Sciatic nerve (tissue), 2 donors: ENCODE results near the gene MEIOB. TPM values are rescaled to one million over a fixed set of nuclear protein-coding genes. Genes with fewer than 3 reads are reported as not detected.

Experiments
- ATAC-seq: fragments of 200-7000 bp; cut with Tn5 transposase; one replicate; pipeline ENCODE4 v1.9.1; 2020; ENCODE audit warnings: mild to moderate bottlenecking, moderate library complexity
- DNase-seq: peaks from one replicate; pipeline ENCODE4 v3.0.0-alpha.2; 2020; ENCODE audit warnings: low spot score
- intact Hi-C: fragments of 100-400 bp; cut with DNase I; formaldehyde crosslinking; loops from one replicate; pipeline ENCODE4 v1.14.2; 2022
- total RNA-seq: library from RNA; stranded (reverse); fragmentation: NEBNext Ultra II Directional; extraction: Animal tissue kit (Norgen Biotek cat#: 25700); gene quantifications from one replicate; pipeline ENCODE4 v1.2.1, GENCODE V29; 2021
- donor health status: DM: no; HTN: no; CAD: no.
- donor health status: DM: no; HTN: no; CAD: no.

The MEIOB gene
- total RNA-seq, 1 donor from 2014 or later: not detected

DNA sequence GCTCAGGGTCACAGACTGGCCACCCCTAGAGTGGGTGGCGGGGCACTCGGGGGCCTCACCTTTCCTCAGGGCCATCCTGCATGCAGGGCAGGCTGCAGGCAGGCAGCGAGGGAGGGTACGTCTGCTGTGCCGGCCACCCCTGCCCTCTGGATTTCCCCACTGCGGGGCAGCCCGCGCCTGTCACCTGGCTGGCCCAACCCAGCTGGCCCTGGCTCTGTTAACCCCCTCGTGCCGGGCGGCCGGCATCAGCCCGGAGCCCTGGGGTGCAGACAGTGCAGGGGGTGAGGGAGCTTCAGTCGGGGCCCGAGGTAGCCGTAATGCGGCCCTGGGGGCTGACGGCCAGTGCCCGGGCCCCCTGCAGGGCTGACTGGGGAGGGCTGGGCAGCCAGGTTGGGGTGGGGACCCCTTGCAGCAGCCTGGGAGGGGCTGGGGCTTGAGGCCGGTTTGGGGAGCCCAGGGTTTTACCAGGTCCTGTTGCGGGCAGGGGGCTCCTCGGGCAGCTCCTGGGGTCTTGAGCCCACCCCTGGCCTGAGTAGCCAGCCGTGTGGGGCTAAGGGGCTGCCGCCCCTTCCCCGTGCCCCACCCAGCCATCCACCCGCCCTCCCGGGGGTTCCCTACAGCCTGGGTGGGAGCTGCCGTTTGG is 78.3 kb downstream of the MEIOB start, which contains the start of gene IGFALS:
IGFALS (minus strand) TSS at position 128 of the 643 bp plus-strand sequence; CDS start at position 75, 53 bp downstream.
- DNase-seq (no peak), ATAC-seq (no peak)
- intact Hi-C loops: no loop called here

DNA sequence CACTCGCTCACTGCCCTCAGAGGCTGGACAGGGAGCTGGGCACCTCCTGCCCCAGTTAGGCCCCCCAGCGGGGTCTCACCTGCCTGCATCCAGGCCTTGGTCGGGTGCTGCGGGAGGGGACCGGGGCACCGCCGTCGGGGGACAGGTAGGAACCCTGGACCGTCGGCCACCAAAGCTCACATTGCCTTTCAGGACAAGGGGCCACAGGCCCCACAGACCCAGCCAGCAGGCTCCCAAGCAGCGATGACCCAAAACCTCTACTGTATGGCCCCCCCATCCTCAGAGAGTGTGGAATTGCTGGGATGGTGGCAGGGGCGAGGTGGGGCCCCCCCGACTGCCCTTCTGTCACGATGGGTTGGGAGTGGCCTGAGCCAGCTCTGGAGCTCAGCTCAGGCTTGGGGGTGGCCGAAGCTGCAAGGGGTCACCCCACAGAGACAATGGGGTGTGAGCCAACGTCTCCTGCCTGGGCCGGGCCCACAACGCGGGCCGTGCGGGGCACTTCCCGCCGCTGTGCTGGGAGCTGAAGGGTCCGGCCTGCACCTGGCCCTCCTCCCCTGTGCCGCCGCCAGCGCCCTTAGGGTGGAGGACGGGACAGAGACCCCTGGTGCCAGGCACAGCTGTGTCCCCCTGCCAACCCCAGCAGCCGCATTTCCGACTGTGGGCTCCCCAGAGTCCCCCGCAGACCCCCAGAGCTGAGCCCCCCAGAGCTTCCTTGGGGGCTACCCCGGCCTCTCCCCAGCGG is 79.0 kb downstream of the MEIOB start:
- DNase-seq (peak; percentile 57), ATAC-seq (no peak)
- intact Hi-C loops: no loop called here

DNA sequence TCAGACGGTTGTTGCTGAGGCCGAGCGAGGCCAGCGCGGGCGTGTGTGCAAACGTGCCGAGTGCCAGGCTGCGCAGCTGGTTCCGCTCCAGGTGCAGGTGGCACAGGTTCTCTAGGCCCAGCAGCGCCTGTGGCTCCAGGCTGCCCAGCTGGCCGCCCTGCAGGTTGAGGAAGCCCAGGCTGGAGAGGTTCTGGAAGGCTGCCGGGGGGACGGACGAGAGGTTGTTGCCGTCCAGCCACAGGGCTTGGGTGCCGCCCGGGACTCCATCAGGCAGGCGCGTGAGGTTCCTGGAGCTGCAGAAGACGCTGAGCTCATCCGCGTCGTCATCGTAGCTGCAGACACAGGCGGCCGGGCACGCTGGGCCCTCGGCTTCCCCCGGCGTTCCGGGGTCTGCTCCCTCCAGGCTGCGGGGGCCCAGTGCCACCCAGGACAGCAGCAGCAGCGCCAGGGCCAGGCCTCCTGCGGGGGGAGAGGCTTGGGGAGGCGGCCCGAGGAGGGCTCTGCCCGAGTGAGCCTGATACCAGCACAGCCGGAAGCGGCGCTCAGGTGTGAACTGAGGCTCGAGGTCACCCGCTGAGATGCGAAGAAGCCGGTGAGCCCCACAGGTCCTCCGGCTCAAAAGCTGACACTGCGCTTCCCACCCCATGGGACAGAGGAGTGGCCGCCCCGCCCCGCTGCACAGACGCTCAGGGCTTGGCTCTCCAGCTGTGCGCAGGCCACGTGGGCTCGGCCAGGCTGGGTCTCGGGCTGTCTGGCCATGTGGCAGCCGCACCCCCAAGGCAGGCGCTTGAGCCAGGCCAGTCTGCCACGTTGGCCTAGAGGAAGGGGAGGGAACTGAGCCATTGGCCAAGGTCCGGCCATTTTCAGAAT is 79.8 kb downstream of the MEIOB start:
- DNase-seq: peak; percentile 58
- no peak for ATAC-seq
- intact Hi-C loops: no loop called here

DNA sequence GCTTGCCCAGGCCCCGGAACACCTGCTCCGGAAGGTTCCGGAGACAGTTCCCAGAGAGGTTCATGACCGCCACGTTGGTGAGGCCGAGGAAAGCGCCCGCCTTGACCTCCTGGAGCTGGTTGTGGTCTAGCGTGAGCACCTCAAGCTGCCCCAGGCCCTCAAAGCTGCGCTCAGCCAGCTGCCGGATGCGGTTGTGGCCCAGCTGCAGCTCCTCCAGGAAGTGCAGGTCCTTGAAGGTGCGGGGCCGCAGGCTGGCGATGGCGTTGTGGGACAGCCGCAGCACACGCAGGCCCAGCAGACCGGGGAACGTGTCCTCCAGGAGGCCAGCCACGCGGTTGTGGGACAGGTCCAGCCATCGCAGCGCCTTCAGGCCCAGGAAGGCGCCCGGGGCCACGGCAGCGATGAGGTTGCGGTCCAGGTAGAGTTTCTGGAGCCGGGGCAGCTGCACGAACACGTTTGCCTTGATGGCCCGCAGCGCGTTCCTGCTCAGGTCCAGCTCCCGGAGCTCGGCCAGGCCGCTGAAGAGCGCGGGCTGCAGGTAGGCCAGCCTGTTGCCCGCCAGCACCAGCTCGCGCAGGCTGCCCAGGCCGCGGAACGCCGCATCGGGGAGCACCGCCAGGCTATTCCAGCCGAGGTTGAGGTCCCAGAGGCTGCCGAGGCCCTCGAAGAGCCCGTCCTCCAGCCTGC is 80.6 kb downstream of the MEIOB start:
- DNase-seq (no peak), ATAC-seq (no peak)
- intact Hi-C loops: no loop called here

DNA sequence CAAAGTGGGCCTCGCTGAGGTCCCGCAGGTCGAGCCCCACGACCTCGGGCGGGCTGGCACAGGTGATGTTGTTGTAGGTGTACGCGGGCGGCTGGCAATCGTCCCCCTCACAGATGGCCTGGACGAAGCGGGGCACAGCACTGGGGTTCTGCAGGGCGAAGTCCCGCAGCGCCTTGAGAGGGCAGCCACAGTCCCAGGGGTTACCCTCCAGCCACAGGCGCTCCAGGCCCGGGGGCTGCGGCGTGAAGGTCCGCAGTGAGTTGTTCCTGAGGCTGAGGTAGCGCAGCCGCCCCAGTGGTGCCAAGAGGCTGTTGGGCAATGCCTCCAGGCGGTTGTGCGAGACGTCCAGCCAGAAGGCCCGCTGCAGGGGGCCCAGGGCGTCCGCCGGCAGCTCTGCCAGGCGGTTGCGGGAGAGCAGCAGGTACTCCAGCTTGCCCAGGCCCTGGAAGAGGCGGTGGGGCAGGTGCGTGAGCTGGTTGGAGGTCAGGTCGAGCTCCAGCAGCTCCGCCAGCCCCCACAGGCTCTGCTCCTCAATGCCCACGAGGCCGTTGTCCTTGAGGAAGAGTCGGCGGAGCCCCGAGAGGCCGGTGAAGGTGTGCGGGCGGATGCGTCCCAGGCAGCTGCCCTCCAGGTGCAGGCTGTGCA is 81.2 kb downstream of the MEIOB start:
- ATAC-seq: no peak
- no peak for DNase-seq
- intact Hi-C loops: no loop called here

DNA sequence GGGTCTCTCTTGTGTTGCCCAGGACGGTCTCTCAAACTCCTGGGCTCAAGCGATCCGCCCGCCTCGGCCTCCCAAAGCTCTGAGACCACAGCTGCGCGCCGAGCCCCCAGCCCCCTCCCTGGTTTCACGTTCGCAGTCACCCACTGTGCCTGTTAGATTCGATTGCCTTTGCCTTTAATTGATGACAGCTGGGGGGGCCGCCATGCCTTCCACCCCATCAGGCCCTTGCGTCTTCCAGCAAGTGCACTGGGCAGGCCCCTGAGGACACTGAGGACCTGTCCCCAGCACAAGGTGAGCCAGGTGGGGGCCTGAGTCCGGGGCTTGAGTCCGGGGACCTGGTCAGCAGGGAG is 81.7 kb downstream of the MEIOB start:
- DNase-seq: peak; percentile 53
- ATAC-seq: no peak
- intact Hi-C loops: no loop called here

DNA sequence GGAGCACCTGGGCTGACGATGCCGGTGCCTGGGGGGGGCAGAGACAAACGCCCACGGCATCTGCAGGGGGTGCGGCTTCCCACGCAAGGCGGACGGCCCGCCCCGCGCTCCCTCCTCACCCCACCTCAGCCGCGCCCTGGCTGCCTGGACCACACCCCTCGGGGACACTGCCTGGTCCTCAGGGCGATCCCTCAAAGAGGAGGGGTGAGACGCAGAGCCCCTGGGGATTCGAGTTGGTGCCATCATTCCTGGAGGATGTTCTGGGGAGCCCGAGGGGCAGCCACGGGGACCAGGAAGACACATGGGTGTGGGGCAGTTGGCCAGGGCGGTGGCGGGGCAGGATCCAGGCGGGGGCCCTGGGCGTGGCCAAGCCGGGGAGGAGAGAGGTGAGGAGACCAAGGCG is 82.3 kb downstream of the MEIOB start:
- ATAC-seq: no peak
- intact Hi-C loops: no loop called here
- peak; percentile 55 for DNase-seq

DNA sequence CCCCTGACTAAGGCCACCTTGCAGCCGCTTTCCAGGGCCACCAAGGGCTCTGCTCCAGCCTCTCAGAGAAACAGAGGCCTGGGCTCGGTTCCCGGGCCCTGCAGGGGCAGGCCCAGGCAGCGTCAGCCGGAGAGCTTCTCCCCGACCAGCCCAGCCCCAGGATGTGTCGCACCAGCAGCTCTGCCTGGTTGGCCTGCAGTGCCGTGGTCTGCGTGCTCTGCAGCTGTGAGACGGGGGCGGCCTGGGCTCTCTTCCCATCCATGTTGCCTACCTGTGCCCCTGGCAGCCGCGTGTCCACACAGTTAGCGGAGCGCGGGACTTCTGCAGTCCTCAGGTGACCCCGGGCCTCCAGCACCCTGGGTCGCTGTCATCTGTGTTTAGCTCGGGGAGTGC is 83.3 kb downstream of the MEIOB start:
- intact Hi-C loops: no loop called here
- DNase-seq (peak; percentile 56), ATAC-seq (no peak)

DNA sequence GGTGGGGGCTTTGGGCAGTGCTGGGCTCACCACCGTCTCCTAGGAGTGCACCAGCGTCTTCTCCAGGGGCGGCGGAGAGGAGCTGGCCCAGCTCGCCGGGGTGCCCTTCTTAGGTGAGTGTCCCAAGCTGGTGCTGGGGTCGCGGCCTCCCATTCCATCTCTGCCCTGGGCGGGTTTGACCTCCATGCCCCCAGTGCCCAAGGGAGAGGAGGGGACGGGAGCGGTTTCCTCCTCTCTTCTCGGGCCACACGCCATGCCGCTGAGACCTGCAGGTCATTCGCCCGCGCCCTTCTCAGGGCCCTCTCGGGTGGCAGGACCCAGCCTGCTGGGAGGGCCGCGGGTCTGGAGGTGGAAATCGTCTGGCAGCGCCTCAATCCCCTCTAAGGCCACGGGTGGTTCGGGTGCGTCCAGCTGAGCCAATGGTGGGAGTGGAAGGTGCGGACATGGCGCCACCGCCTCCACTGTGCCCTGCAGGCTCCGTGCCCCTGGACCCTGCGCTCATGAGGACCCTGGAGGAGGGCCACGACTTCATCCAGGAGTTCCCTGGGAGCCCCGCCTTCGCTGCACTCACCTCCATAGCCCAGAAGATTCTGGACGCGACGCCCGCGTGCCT is 83.8 kb downstream of the MEIOB start:
- no peak for ATAC-seq
- DNase-seq: peak; percentile 56
- intact Hi-C loops: no loop called here

DNA sequence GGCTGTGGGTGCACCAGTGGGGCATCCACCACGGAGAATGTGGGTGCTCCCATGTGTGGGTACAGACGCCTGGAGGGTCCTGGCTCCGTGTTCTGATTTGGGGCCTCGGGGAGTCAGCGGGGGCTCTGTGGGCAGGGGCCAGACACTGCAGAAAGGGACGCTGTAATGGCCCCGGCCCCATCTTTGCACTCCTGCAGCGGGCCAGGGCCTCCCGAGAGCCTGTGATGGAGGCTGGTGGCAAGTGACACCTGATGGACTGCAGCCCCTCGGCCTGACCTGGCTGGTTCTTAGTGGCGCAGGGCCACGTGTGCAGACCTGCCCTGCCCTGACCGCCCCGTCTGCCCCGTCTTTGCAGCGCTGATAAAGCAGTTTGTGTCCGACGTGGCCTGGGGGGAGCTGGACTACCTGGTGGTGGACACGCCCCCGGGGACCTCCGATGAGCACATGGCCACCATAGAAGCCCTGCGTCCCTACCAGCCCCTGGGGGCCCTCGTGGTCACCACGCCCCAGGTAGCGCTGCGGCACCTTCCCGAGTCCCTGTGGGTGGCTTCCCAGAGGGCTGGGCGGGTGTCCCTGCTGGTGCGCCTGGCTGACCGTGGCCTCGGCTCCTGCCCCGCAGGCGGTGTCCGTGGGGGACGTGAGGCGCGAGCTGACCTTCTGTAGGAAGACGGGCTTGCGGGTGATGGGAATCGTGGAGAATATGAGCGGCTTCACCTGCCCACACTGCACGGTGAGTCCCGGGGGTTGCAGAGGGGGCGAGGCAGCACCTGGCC is 84.5 kb downstream of the MEIOB start:
- intact Hi-C loops: no loop called here
- ATAC-seq: no peak
- DNase-seq: peak; percentile 56

DNA sequence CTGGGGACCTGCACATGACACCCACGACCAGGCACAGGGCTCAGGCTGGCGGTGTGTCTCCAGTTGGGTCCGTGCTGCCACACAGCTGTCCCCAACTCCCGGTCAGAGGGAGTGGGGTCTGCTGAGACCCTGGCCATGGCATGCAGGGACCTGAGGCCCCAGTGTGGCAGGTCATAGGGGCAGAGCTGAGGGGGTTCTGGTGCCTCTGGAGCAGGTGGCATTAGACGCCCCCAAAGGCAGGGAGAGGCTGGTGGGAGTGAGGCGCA is 85.0 kb downstream of the MEIOB start:
- DNase-seq (no peak), ATAC-seq (no peak)
- intact Hi-C loops: no loop called here

DNA sequence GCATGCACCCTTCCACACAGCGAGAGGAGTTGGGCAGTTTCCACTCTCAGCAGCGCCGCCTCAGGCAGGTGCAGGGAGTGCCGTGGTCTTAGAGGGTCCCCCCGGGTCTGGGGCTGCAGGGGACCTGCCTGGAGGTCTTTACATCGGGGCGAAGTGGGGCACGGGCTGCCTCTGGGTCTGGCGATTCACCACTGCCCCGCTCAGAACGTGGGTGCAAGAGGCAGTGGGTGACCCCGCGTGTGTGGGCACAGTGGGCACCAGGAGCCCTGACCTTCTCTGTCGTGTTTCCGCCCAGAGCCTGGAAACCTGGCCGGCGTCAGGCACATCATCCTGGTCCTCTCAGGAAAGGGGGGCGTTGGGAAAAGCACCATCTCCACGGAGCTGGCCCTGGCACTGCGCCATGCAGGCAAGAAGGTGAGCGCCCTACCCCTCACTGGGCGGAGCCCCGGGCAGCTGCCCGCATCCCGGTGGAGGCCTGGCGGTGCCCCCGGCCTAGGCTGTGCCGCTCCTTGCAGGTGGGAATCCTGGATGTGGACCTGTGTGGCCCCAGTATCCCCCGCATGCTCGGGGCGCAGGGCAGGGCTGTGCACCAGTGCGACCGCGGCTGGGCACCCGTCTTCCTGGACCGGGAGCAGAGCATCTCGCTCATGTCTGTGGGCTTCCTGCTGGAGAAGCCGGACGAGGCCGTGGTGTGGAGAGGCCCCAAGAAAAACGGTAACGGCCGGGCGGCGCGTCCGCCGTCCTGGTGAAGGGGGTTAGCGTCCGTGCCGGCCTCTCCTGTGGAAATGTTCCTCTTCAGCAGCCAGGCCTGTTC is 85.5 kb downstream of the MEIOB start:
- intact Hi-C loops: no loop called here
- ATAC-seq (no peak), DNase-seq (peak; percentile 58)

DNA sequence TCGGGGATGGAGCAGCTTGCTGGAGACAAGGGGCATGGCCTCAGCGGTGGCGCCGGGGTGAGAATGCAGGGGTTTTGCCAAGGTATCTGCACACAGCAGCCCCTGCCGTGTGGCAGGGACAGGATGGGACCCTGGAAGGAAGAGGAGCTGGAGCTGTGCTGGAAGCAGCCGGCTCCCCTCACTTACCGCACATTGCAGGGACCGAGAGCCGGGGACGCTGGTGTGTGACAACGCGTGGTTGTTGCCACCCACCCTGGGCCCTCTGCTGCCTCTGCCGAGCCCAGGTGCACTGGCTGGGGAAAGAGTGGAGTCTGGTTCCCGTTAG is 86.2 kb downstream of the MEIOB start:
- intact Hi-C loops: no loop called here
- ATAC-seq (no peak), DNase-seq (peak; percentile 57)

DNA sequence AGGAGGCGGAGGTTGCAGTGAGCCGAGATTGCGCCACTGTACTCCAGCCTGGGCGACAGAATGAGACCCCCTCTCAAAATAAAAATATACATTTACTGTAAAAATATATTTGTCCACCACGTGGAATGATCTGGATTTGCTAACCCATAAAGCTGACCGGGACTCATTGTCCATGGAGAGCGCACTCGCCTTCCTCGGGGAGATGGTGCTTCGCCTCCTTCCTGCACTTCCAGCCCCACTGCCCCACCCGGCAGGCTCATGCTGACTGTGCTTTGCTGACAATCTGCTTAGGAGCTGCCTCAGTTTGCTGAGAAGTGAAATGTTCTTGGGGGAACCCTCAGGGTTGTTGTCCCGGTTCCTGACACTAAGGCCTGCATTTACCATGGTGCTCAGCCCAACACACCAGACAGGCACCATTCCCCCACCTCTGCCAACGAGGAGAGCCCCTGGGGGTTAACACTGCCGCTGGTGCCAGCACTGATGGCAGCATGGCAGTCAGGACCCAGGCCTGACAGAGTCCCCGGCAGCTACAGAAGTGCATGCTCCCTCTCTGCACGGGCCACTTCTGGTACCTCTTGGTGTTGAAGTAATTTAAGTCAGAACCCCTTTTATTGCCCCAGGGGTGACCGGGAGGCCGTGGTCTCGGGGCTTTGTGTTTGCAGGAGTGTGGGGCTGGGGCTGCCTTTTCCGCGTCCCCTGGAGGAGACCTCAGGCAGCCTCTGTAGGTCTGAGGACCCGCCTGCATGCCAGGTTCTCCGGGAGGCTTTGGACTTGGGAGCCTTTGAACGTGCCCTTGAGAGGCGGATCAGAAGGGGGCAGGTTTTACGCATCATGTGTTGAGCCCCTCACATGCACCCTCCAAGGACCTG is 86.8 kb downstream of the MEIOB start:
- intact Hi-C loops: no loop called here
- ATAC-seq: no peak
- peak; percentile 56 for DNase-seq
